Astrocyte of the hippocampus (primary cell): ENCODE results near the gene GATA1.

Source experiments
- DNase-seq: peaks from one replicate; pipeline ENCODE4 v3.0.0; 2011; ENCODE audit warnings: low read depth, low spot score

GATA1 gene

GRCh38 chrX:48786341-48786800 is at the start of gene GATA1:
GATA1 (plus strand) TSS chrX:48786590; CDS start chrX:48791110, 4,520 bp downstream.
- no peak for DNase-seq

DNA sequence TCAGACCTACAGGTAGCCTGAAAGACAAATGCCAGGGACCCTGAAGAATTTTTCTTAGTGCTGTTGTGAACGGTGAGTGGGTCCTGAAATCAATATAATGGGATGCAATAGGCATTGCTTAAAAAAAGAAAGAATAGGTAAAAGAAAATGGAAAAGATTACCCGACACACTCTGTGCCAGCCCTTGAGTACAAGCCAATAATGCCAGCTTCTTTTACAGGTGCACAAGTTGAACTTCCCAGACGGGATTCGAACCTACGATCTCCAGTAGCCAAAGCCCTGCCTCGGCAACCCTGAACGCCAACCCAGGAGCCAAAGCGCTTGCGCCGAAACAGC is 49.5 kb upstream of the GATA1 start:
- no peak for DNase-seq

DNA sequence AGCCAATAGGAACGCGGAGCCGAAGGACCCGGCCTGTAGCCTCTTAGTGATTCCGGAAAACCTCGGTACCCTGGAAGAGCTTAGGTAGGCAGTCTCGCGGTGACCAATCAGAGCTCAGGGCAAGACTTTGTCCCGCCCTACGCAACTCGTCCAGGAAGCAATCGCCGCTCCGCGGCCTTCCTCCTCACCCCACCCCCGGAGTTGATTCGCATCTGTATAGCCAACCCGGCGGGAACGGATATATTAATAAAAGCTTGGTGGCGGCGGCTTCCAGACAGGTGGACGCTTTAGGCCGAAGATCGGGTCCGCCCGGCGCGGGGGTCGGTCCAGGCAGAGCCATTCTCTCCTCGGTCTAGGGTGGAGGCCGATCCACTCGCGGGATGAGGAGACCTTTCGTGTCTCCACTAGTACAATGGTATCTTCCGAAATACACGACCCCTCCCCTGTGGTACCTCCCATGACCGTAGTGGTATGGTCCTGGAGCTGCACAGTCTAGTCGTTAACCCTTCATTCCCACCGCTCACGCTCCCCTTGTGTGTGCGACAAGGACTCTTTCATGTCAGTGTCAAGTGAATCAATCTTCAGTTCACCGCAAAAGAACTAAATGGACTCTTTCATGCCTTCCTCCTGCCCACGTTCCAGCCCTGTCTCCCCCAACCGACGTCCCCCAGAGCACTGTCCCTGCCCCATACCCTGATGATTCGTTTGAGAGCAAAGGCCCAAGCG is 49.0 kb upstream of the GATA1 start:
- peak; percentile 97 for DNase-seq

DNA sequence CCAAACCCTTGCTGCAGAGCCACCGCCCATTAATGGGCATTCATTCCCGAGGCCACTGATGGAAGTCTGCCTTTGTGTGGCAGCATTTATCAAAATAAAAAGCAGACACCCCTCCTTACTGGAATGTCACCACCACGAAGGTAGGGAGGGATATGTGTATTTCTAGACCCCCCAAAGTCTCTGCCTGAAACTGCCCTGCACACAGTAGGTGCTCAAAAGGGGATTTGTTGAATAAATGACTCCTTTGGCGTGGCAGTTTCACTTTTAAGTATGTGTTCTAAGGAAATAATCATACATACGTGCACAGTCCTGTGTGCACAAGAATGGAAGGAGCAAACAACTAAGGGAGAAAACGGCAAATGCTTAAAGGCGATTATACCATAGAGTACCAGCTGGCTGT is 48.5 kb upstream of the GATA1 start:
- DNase-seq, result no peak

- no peak for DNase-seq
Measured at GRCh38 chrX:48741834-48742233, 44.6 kb upstream of the GATA1 start.

DNA sequence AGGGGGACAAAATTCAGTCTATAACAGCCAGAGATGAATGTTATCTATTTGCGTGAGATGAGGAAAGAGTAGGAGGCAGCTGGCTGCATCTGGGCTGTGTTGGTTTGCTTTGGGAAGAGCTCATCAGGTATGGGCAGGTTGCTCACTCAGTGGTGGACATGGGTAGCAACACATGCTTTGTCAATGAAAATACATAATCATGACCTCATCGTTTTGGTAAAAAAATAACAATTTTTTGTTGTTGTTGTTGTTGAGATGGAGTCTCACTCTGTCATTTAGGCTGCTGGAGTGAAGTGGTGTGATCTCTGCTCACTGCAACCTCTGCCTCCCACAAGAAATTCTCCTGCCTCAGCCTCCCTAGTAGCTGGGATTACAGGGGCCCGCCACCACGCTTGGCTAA is 41.2 kb upstream of the GATA1 start:
- no peak for DNase-seq

GRCh38 chrX:48747415-48748016 is 38.9 kb upstream of the GATA1 start:
- no peak for DNase-seq

DNA sequence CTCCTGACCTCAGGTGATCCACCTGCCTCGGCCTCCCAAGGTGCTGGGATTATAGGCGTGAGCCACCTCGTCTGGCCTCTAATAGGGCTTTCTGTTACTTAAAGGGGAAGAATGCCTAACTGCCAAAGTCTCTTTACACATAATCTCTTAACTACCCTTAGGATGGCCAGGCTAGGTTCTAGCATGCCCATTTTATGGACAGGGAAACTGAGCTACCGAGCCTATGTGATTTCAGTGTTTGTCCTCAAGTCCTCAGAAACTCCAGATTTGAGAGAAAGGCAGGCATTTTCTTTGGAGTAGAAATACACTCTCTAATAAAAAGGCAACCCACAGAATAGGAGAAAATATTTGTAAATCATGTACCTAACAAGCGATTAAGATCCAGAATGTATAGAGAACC is 37.2 kb upstream of the GATA1 start:
- no peak for DNase-seq

DNA sequence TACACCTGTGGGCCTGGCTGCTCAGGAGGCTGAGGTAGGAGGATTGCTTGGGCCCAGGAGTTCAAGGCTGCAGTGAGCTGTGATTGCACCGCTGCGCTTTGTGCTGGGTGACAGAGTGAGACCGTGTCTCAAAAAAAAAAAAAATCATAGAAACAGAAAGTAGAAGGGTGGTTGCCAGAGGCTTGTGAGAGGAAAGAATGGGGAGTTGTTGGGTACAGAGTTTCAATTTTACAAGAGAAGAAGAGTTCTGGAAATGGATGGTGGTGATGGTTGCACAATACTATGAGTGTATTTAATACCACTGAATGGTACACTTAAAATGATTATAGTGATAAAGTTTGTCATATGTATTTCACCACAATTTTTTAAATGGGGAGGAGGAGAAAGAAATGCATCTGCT is 35.0 kb upstream of the GATA1 start:
- no peak for DNase-seq

GRCh38 chrX:48752498-48752897 is 33.9 kb upstream of the GATA1 start:
- no peak for DNase-seq

DNA sequence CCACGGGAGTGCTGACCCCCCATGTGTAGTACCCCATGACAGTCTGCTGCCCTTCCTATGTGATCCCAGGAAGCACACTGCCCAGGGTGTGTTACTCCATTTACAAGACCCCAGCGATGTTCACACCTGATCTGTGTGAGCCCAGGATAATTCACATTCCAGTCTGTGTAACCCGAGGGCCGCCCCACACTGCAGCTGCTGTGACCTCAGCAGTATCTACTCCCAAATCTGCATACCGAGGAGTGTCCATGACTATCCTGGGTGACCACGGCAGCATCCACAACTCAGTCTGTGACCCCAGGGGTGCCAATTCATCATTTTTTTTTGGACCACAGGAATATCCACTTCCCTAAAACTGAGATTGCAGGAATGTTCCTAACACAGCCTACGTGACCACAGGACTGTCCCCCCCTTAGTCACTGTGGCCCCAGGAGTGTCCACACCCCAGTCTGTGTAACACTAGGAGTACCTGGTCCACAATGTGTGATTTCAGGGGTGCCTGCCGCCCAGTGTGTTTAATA is 32.6 kb upstream of the GATA1 start:
- DNase-seq, result no peak

DNA sequence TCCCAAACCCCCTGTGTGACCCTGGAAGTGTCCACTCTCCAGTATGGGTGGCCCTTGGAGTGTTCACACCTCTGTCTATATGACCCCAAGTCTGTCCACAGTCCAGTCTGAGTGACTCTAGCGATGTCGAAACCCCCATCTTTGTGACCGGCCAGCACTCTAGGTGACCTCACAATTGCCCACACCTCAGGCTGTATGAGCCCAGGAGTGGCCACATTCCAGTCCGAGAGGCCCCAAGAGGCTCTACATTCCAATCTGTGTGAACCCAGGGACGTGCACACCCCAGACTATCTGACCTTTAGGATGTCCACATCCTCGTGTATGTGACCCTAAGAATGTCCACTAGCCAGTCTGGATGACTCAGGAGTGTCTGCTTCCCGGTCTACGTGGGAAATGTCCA is 32.2 kb upstream of the GATA1 start:
- no peak for DNase-seq

DNA sequence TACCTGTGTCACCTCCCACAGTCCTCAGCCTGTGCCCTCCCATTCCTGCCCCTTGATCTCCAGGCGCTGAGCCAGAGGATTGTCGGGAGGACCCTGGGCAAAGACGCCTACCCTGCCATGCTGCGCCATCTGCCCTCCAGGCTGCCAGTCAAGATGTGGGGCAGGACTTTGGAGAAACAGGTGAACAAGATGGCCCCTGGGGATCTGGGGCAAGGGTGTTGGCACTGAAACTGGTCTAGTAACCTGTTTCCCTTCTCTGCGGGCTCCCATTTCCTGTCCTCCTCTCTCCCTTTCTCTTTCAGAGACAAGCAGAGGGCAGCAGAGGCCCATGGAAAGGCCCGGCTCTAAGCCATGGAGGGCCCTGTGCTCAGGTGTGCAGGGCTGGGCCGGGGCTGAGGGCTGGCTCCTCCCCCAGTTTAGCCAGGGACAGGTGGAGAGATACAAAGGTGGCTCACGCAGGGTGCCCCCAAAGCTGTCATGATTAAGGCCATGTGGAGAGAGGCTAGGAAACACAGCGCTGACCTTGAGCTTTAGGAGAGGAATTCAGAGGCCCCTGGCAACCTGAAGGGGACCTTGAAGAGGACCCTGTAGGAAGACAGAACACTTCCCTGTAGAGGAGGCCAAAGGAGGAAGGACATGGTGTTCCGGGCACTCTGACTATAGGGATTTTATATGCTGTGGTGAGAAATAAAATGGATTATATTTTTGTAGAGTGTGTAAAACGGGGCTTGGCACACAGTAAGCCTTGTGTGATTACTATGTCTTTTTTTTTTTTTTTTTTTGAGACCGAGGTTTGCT is 24.5 kb upstream of the GATA1 start, which contains the start of gene GLOD5:
TSS of gene GLOD5 (plus strand) at position 74 of the 798 bp plus-strand sequence. CDS start at position 118, 44 bp downstream.
- DNase-seq, result peak; percentile 26

DNA sequence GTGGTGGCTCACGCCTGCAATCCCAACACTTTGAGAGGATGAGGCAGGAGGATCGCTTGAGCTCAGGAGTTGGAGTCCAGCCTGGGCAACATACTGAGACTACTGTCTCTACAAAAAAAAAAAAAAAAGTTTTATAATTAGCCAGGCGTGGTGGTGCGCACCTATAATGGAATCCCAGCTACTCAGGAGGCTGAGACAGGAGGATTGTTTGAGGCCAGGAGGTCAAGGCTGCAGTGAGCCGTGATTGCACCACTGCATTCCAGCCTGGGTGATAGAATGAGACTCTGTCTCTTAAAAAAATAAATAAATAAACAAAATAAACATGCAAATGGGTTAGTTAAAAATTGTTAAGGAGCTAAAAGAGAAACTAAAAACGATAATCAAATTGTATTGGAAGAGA is 17.2 kb upstream of the GATA1 start:
- no peak for DNase-seq

- no peak for DNase-seq
Measured at GRCh38 chrX:48770296-48770695, 16.1 kb upstream of the GATA1 start.

DNA sequence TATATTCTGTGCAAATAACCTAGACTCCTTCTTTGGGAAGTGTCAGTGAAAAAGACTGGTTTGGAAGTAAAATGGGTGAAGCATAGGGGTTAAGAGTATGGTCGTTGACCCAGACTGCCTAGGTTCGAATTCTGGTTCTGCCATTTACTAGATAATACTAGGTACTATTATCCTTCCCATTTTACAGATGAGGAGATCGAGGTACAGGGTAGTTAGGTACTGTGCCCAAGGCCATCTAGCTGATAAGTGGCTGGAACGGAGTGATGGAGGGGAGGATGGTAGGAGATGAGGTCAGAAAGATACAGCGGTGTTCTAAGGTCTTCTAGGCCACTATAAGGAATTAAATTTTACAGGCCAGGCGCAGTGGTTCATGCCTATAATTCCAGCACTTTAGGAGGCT is 13.8 kb upstream of the GATA1 start:
- no peak for DNase-seq

- no peak for DNase-seq
Measured at GRCh38 chrX:48776818-48777439, 9.5 kb upstream of the GATA1 start.

GRCh38 chrX:48779399-48779798 is 7.0 kb upstream of the GATA1 start:
- DNase-seq, result no peak

GRCh38 chrX:48781705-48782104 is 4.7 kb upstream of the GATA1 start:
- DNase-seq, result no peak

GRCh38 chrX:48782216-48782615 is 4.2 kb upstream of the GATA1 start:
- DNase-seq, result no peak

GRCh38 chrX:48782795-48783194 is 3.6 kb upstream of the GATA1 start:
- DNase-seq, result no peak

DNA sequence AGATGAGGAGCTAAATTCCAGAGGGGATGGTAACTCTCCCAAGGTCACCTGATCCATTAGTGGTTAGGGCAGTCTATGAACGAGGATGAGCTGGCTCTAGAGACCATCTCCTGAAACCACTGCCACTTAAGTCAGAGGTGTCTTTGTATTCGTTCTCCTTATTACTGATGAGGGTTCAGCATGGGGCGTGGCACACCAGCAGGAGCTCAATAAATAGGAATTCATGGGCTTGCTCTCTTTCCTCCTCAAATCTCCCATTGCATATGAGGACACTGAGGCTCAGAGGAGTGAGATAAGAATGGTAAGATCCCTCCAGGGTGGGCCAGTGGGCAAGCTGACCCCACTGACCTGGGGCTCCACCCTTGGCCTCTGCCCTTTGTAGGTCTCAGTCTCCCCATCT is 1.7 kb upstream of the GATA1 start:
- DNase-seq, result no peak
